GM12878 (cell line): Measurements from ENCODE around the gene NKAIN4. TPM values are rescaled to one million over a fixed set of nuclear protein-coding genes. Genes with fewer than 3 reads are reported as not detected.

Experiments
- ATAC-seq: fragments of 200-7000 bp; cut with Tn5 transposase; 3 replicates; pipeline ENCODE4 v1.9.1; 2020; ENCODE audit warnings: mild to moderate bottlenecking, moderate library complexity
- BruUV-seq: library from RNA; stranded (reverse); fragments of 400-500 nt; replicated peaks from 2 replicates; lab custom pipeline; 2021; lab: Mats Ljungman, UMichigan
- CTCF ChIA-PET: fragments of 300-600 bp; sonication (Branson Sonifier 250); formaldehyde crosslinking; extraction: SDS; loops from one replicate; lab custom pipeline; 2021; ENCODE audit warnings: inconsistent platforms; lab: Yijun Ruan, JAX
- POLR2A ChIA-PET: fragments of 350-600 bp; formaldehyde crosslinking; extraction: SDS; loops from one replicate; lab custom pipeline; 2021; ENCODE audit warnings: inconsistent platforms; lab: Charles Lee
- RAD21 ChIA-PET: fragments of 300-600 bp; sonication (Branson Sonifier 250); formaldehyde crosslinking; loops from one replicate; lab custom pipeline; 2023; ENCODE audit warnings: antibody characterized with exemption; ENCODE audit not compliant: unreplicated experiment; lab: Charles Lee
- SMC1A ChIA-PET: fragments of 300-600 bp; sonication (Branson Sonifier 250); formaldehyde crosslinking; loops from one replicate; lab custom pipeline; 2023; ENCODE audit not compliant: unreplicated experiment, uncharacterized antibody; lab: Charles Lee
- DNase-seq: peaks from one replicate; pipeline ENCODE4 v3.0.0-alpha.2; 2011; ENCODE audit warnings: low read depth, low spot score
- FAIRE-seq: peaks from 3 replicates; lab custom pipeline; 2011; peaks lifted over from hg19 to GRCh38; lab: Jason Lieb, UNC
- H2AFZ ChIP-seq: 2 replicates; pipeline ENCODE4 v1.6.0; 2011; ENCODE audit warnings: low read depth, low read length, control low read depth; ENCODE audit not compliant: control insufficient read depth
- H3K27ac ChIP-seq: 2 replicates; pipeline ENCODE4 v1.5.1; 2011; ENCODE audit warnings: control low read depth; ENCODE audit not compliant: control insufficient read depth, insufficient read depth
- H3K27me3 ChIP-seq, 2 experiments: replicated peaks in 1 of 2; 2 replicates each; pipeline versions ENCODE4 v1.6.0 to v1.6.1; 2011; ENCODE audit warnings: low read length in 1 of 2; ENCODE audit not compliant: control insufficient read depth in 2 of 2, insufficient read depth in 2 of 2
- H3K36me3 ChIP-seq, 2 experiments: 2 replicates each; pipeline ENCODE4 v1.5.1; 2011; ENCODE audit warnings: low read length in 1 of 2; ENCODE audit not compliant: control insufficient read depth in 2 of 2, insufficient read depth in 2 of 2
- H3K4me1 ChIP-seq: 2 replicates; pipeline ENCODE4 v1.6.1; 2011; ENCODE audit warnings: mild to moderate bottlenecking, low read length, moderate library complexity, mixed read lengths; ENCODE audit not compliant: control insufficient read depth, insufficient read depth
- H3K4me2 ChIP-seq: 2 replicates; pipeline ENCODE4 v1.6.0; 2011; ENCODE audit warnings: control low read depth; ENCODE audit not compliant: control insufficient read depth, insufficient read depth
- H3K4me3 ChIP-seq: fragments of 200-600 bp; sonication (generic); 2 replicates; pipeline ENCODE4 v1.5.1; 2016
- H3K79me2 ChIP-seq: 2 replicates; pipeline ENCODE4 v1.6.0; 2011; ENCODE audit warnings: low read length; ENCODE audit not compliant: control insufficient read depth, insufficient read depth
- H3K9ac ChIP-seq: 2 replicates; pipeline ENCODE4 v1.8.0; 2011; ENCODE audit warnings: low read length, control low read depth, mixed read lengths; ENCODE audit not compliant: control insufficient read depth, insufficient read depth
- H3K9me3 ChIP-seq: replicated peaks from 3 replicates; pipeline ENCODE4 v1.5.1; 2011; ENCODE audit warnings: mild to moderate bottlenecking, low read length; ENCODE audit not compliant: control insufficient read depth, insufficient read depth
- H4K20me1 ChIP-seq: 2 replicates; pipeline ENCODE4 v1.6.0; 2011; ENCODE audit not compliant: control insufficient read depth, insufficient read depth
- E2F8 ChIP-seq: fragments of 450-650 bp; IDR thresholded peaks from 2 replicates; pipeline ENCODE4 v1.6.1; 2018; ENCODE audit warnings: mild to moderate bottlenecking, low read depth, moderate library complexity; ENCODE audit not compliant: partially characterized antibody
- IRF4 ChIP-seq: IDR thresholded peaks from 2 replicates; pipeline ENCODE4 v1.6.1; 2011; ENCODE audit warnings: low read depth, low read length
- IRF5 ChIP-seq: fragments of 450-650 bp; IDR thresholded peaks from 2 replicates; pipeline ENCODE4 v1.6.1; 2017; ENCODE audit warnings: borderline replicate concordance
- NFXL1 ChIP-seq: fragments of 450-650 bp; IDR thresholded peaks from 2 replicates; pipeline ENCODE4 v1.6.1; 2017; ENCODE audit warnings: antibody characterized with exemption, mild to moderate bottlenecking, borderline replicate concordance
- POLR2AphosphoS5 ChIP-seq: IDR thresholded peaks from 2 replicates; pipeline ENCODE4 v1.6.1; 2011; ENCODE audit warnings: mild to moderate bottlenecking, low read length, inconsistent platforms
- RB1 ChIP-seq: fragments of 450-650 bp; formaldehyde crosslinking; IDR thresholded peaks from 2 replicates; pipeline ENCODE4 v1.6.1; 2017; ENCODE audit warnings: mild to moderate bottlenecking, borderline replicate concordance
- YY1 ChIP-seq: IDR thresholded peaks from 2 replicates; pipeline ENCODE4 v1.6.1; 2011; ENCODE audit warnings: low read depth, mild to moderate bottlenecking, low read length
- ZNF217 ChIP-seq: fragments of 450-650 bp; IDR thresholded peaks from 2 replicates; pipeline ENCODE4 v1.6.1; 2017; ENCODE audit warnings: antibody characterized with exemption, mild to moderate bottlenecking
- WGBS: methylation state at CpG from one replicate; pipeline ENCODE4 v1.1.6; 2016; ENCODE audit warnings: low lambda C conversion rate; ENCODE audit not compliant: insufficient replicate concordance, insufficient coverage; ENCODE audit errors: missing lambda C conversion rate; 5-methylcytosine and 5-hydroxymethylcytosine counted together
- in situ Hi-C: fragments of 300-500 bp; cut with MboI; formaldehyde crosslinking; loops from 9 replicates; pipeline ENCODE4 v1.14.3; 2018; ENCODE audit warnings: mixed read lengths
- intact Hi-C: fragments of 100-400 bp; cut with micrococcal nuclease; formaldehyde crosslinking; loops from one replicate; pipeline ENCODE4 v1.14.2; 2022; ENCODE audit not compliant: unreplicated experiment
- polyA plus RNA-seq, 11 experiments: library from polyadenylated mRNA; depleted of rRNA in 4 of 11; unstranded in 6 of 11; stranded (reverse) in 5 of 11; fragments of >200 nt; fragmentation: Nextera tagmentation in 4 of 11; fragmentation: Illumina TruSeq in 1 of 11; extraction: Ambion mirVana in 4 of 11; extraction: Trizol in 1 of 11; gene quantifications; 1 replicate in 1 of 11; 2 replicates in 10 of 11; pipeline versions ENCODE4 v1.2.1 to v1.2.3, GENCODE V29; 2011 to 2016; ENCODE audit warnings: inconsistent platforms in 2 of 11, missing spikeins in 2 of 11, low read depth in 1 of 11
- total RNA-seq, 4 experiments: library from RNA; depleted of rRNA in 3 of 4; stranded (reverse); fragments of >200 nt in 3 of 4; fragmentation: Illumina TruSeq in 1 of 4; extraction: Trizol in 1 of 4; gene quantifications; 2 replicates each; pipeline versions ENCODE4 v1.2.1 to v1.2.3, GENCODE V29; 2013 to 2021

Gene NKAIN4
- total and polyA plus RNA-seq, 10 of the 15 experiments (the other 5 are each of a cell fraction or from before 2014, with no cell fraction given): 0.11 TPM; not detected in 9

DNA sequence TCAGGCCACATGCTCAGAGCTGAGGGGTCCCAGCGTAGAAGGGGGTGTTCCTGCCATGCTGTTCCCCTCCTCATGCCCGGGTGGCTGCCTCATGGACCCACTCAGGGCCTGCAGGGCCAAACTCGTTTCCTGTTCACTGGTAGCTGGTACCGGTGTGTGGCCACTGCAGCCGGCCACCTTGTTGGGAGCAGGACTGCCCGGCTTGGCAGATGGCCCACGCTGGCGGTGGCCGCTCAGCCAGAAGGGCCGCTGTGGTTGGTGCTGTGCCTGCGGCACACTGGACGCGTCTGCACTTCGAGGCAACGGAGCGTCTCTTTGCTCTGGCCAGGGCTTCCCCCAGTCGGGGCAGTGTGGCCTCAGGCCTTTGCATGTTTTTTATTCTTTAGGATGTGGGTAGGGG, 28.7 kb upstream of the NKAIN4 start:
- no peak for ATAC-seq
- H3K79me2 ChIP-seq: no peaks in the 10 kb centered on the region
- 0 out of 2 replicates have a peak, but pooled peaks have one; percentile 11 for TF ChIP-seq POLR2AphosphoS5
- no peak for TF ChIP-seq YY1
- no peak for TF ChIP-seq ZNF217
- TF ChIP-seq IRF4: no peak
- TF ChIP-seq RB1: no peak
- no peak for TF ChIP-seq IRF5
- TF ChIP-seq E2F8: no peak
- TF ChIP-seq NFXL1: no peak
- TF ChIP-seq, all 136 proteins: peak for 1
- H2AFZ ChIP-seq: no peak overlapping the region
- no peaks in the 10 kb centered on the region for H3K27me3 ChIP-seq
- in situ Hi-C loops: no loop called here
- ChIA-PET RAD21 (no interaction called here), CTCF (no interaction called here), POLR2A (no interaction called here), SMC1A (no interaction called here)
- no peak overlapping the region for H3K4me2 ChIP-seq
- H3K4me3 ChIP-seq: no peak overlapping the region
- 82% methylated on average over 17 of the region's 17 CpGs for WGBS
- H4K20me1 ChIP-seq: no peaks in the 10 kb centered on the region
- peaks cover 12 to 16% of the 10 kb centered on the region in 2 experiments for H3K36me3 ChIP-seq
- DNase-seq (no peak), FAIRE-seq (no peak)
- H3K9ac ChIP-seq: no peak overlapping the region
- BruUV-seq: no TSS peak
- H3K4me1 ChIP-seq: no peaks in the 10 kb centered on the region
- intact Hi-C loops: no loop called here
- no peaks in the 10 kb centered on the region for H3K9me3 ChIP-seq
- no peak overlapping the region for H3K27ac ChIP-seq
